ENCODE data around the gene FUT3.

Gene FUT3

DNA sequence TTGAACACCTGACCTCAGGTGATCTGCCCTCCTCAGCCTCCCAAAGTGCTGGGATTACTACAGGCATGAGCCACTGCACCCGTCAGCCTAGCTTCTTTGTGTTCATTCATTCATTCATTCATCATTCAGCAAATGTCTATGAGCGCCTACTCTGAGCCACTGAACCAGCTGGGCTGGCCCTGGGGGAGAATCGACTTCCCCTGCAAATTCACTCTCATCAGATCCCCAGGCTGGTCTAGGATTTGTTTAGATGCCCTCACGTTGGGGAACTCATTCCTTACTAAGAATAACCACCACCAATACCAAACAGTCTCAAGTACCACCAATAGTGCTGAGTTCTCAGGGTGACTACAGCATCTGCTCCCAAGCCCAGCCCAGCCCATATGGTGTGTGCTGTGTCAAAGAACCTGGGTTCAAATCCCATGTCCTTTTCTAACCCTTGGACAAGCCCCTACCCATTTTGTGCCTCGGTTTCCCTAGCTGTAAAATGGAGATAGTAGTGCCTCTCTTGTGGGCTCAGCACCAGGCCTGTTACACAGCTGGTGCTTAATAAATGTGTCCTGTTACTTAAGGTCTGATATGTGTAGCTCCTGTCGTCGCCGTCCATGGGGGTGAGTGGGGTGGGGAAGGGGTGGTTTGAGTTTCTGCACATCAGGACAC lies 29.6 kb downstream of the FUT3 start:
- no peaks in the 10 kb centered on the region for H3K27me3 ChIP-seq (ENCODE audit: insufficient read depth, low read length)
- H3K27ac ChIP-seq (ENCODE audit: low read depth, low read length, poor library complexity, severe bottlenecking) = no peak overlapping the region
- no peaks in the 10 kb centered on the region for H3K9me3 ChIP-seq (ENCODE audit: low read length)
- no peaks in the 10 kb centered on the region for H3K9me2 ChIP-seq (ENCODE audit: low read depth, low read length)
- no peak overlapping the region for H3K4me2 ChIP-seq (ENCODE audit: low read length)
- no peak overlapping the region for H2AFZ ChIP-seq (ENCODE audit: low read length)
- no peak overlapping the region for H3K4me3 ChIP-seq (ENCODE audit: low read depth, low read length, poor library complexity, severe bottlenecking)
- H3K36me3 ChIP-seq (ENCODE audit: insufficient read depth, low read length) = no peaks in the 10 kb centered on the region
- no peak for TF ChIP-seq EZH2 (IDR thresholded peaks at IDR 0.05; ENCODE audit: borderline replicate concordance, low read length)
- TF ChIP-seq, protein P1, sequence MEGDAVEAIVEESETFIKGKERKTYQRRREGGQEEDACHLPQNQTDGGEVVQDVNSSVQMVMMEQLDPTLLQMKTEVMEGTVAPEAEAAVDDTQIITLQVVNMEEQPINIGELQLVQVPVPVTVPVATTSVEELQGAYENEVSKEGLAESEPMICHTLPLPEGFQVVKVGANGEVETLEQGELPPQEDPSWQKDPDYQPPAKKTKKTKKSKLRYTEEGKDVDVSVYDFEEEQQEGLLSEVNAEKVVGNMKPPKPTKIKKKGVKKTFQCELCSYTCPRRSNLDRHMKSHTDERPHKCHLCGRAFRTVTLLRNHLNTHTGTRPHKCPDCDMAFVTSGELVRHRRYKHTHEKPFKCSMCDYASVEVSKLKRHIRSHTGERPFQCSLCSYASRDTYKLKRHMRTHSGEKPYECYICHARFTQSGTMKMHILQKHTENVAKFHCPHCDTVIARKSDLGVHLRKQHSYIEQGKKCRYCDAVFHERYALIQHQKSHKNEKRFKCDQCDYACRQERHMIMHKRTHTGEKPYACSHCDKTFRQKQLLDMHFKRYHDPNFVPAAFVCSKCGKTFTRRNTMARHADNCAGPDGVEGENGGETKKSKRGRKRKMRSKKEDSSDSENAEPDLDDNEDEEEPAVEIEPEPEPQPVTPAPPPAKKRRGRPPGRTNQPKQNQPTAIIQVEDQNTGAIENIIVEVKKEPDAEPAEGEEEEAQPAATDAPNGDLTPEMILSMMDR (IDR thresholded peaks at IDR 0.05; ENCODE audit: low read length) = no peak
- no peaks in the 10 kb centered on the region for H3F3A ChIP-seq (ENCODE audit: insufficient read depth, low read length)
- no peak overlapping the region for H3K9ac ChIP-seq (ENCODE audit: low read length)
- no peaks in the 10 kb centered on the region for H3K79me2 ChIP-seq (ENCODE audit: insufficient read depth, low read length)
- no peaks in the 10 kb centered on the region for H4K20me1 ChIP-seq (ENCODE audit: insufficient read depth, low read length)
- H3K4me1 ChIP-seq (ENCODE audit: insufficient read depth, low read length, severe bottlenecking) = peaks cover 6% of the 10 kb centered on the region

DNA sequence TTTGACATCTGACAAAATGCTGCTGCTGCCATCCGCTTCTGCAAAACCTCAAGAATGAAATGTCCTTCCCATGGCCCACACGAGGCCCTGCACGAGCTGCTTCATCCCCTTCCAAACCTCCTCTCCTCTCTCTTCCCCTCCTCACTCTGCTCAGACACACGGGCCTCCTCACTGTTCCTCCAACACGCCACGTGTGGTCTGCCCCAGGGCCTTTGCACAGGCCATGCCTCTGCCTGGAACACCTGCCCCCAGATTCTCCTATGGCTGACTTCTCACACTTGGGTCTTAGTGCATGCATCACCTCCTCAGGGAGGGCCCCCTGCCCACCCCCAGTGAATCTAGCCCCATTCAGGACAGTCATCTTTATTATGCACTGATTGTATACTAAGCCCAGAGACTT lies 30.5 kb downstream of the FUT3 start:
- no peak for TF ChIP-seq EZH2 (IDR thresholded peaks at IDR 0.05; ENCODE audit: borderline replicate concordance, low read length)
- TF ChIP-seq, protein P1 (IDR thresholded peaks at IDR 0.05; ENCODE audit: low read length) = no peak
- no peak overlapping the region for H2AFZ ChIP-seq (ENCODE audit: low read length)
- H4K20me1 ChIP-seq (ENCODE audit: insufficient read depth, low read length) = no peaks in the 10 kb centered on the region
- no peak overlapping the region for H3K4me3 ChIP-seq (ENCODE audit: low read depth, low read length, poor library complexity, severe bottlenecking)
- H3F3A ChIP-seq (ENCODE audit: insufficient read depth, low read length) = no peaks in the 10 kb centered on the region
- H3K9me3 ChIP-seq (ENCODE audit: low read length) = no peaks in the 10 kb centered on the region
- no peak overlapping the region for H3K27ac ChIP-seq (ENCODE audit: low read depth, low read length, poor library complexity, severe bottlenecking)
- H3K4me1 ChIP-seq (ENCODE audit: insufficient read depth, low read length, severe bottlenecking) = no peaks in the 10 kb centered on the region
- no peak overlapping the region for H3K4me2 ChIP-seq (ENCODE audit: low read length)
- no peaks in the 10 kb centered on the region for H3K36me3 ChIP-seq (ENCODE audit: insufficient read depth, low read length)
- no peak overlapping the region for H3K9ac ChIP-seq (ENCODE audit: low read length)
- no peaks in the 10 kb centered on the region for H3K27me3 ChIP-seq (ENCODE audit: insufficient read depth, low read length)
- H3K9me2 ChIP-seq (ENCODE audit: low read depth, low read length) = no peaks in the 10 kb centered on the region
- no peaks in the 10 kb centered on the region for H3K79me2 ChIP-seq (ENCODE audit: insufficient read depth, low read length)

DNA sequence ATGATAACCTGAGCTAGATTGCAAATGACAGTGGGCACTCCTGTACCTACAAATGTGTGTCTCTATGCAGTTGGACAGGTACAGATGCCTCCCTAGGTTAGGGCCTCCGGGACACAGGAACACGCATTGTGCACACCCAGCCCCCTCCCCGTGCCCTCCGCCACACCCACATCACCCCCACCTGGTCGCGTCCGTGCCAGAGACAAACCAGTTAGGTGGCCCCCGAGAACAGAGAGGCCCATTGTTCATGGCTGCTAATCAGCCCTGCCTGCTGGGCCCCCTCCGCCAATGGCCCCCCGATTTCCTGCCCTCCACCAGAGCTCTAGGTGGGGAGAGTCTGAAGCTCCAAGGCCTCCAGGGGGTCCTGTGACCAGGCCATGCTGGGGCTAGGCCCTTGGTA lies 32.7 kb downstream of the FUT3 start:
- Histone ChIP-seq H4K20me1 (ENCODE audit: insufficient read depth, low read length) (no peaks in the 10 kb centered on the region), H3K4me3 (ENCODE audit: low read depth, low read length, poor library complexity, severe bottlenecking) (no peak overlapping the region), H3K9me3 (ENCODE audit: low read length) (no peaks in the 10 kb centered on the region), H3K27ac (ENCODE audit: low read depth, low read length, poor library complexity, severe bottlenecking) (no peak overlapping the region), H3K4me2 (ENCODE audit: low read length) (no peak overlapping the region), H3K27me3 (ENCODE audit: insufficient read depth, low read length) (peaks cover 6% of the 10 kb centered on the region; the same call in 1 of the 2 replicates), H3K4me1 (ENCODE audit: insufficient read depth, low read length, severe bottlenecking) (no peaks in the 10 kb centered on the region), H3K79me2 (ENCODE audit: insufficient read depth, low read length) (no peaks in the 10 kb centered on the region), H2AFZ (ENCODE audit: low read length) (no peak overlapping the region), H3K9ac (ENCODE audit: low read length) (no peak overlapping the region), H3F3A (ENCODE audit: insufficient read depth, low read length) (no peaks in the 10 kb centered on the region), H3K36me3 (ENCODE audit: insufficient read depth, low read length) (no peaks in the 10 kb centered on the region), H3K9me2 (ENCODE audit: low read depth, low read length) (no peaks in the 10 kb centered on the region)
- TF ChIP-seq, protein P1 (IDR thresholded peaks at IDR 0.05; ENCODE audit: low read length) = no peak
- no peak for TF ChIP-seq EZH2 (IDR thresholded peaks at IDR 0.05; ENCODE audit: borderline replicate concordance, low read length)

Data from OCI-LY1 (cell line).